ENCODE results near the gene ARL16. TPM values are rescaled to one million over a fixed set of nuclear protein-coding genes. Genes with fewer than 3 reads are reported as not detected.
A peak's percentile ranks its signal among the peaks of the same experiment; 100 is the strongest.

The ARL16 gene
- total and polyA plus RNA-seq, 2 of the 8 experiments (the other 6 are each of a cell fraction or from before 2014, with no cell fraction given): 37.0 to 60.8 TPM

DNA sequence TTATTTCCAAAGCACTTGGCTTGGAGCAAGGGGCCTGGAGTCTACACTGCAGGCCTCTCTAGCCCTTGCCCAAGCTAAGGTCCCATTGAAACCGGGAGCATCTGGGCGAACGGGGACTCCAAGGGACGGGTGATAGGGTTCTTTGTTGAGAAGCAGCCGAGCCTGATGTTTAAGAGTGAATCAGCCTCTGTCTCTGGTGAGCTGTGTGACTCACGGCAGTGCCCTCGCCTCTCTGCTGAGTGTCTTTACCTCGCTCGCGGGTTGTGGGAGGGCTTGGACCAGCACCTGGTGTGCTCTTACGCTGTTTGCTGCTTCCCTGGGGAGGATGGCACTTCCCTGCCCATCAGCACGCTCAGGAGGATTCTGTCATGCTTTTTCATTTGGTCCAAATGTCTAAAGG, 1.5 kb upstream of the ARL16 start:
- H2AFZ ChIP-seq (ENCODE audit: low read length): no peak overlapping the region
- H2BK15ac ChIP-seq (ENCODE audit: low read length): no peak overlapping the region
- H2BK5ac ChIP-seq (ENCODE audit: low read depth, low read length): 0 out of 2 replicates have a peak overlapping the region, but pooled peaks have one; percentile 4
- H3K18ac ChIP-seq (ENCODE audit: extremely low read depth, low read length): no peak overlapping the region
- peaks cover 15% of the 10 kb centered on the region for H3K79me1 ChIP-seq (ENCODE audit: low read depth, low read length)
- no peak for FAIRE-seq
- H4K8ac ChIP-seq (ENCODE audit: extremely low read depth, insufficient read depth, low read length): no peak overlapping the region
- no peak overlapping the region for H4K91ac ChIP-seq (replicated peaks; ENCODE audit: insufficient read length, low read length)
- H3K9me3 ChIP-seq (ENCODE audit: insufficient read depth in 2 of 2, low read depth in 1 of 2, low read length in 1 of 2): no peaks in the 10 kb centered on the region
- H3K23me2 ChIP-seq (ENCODE audit: low read depth, low read length): peaks cover 12% of the 10 kb centered on the region
- no peak overlapping the region for H2BK120ac ChIP-seq (replicated peaks; ENCODE audit: low read depth, low read length)
- H3K27me3 ChIP-seq (replicated peaks in 1 of 4; ENCODE audit: control insufficient read depth in 3 of 4, extremely low read depth in 1 of 4, insufficient read depth in 3 of 4, low read length in 3 of 4): no peaks in the 10 kb centered on the region; a peak in 1 of 7 replicates
- H2AK5ac ChIP-seq (ENCODE audit: low read depth, low read length): no peak overlapping the region
- no peak overlapping the region for H2BK20ac ChIP-seq (ENCODE audit: low read length)
- DNase-seq (ENCODE audit: low read depth in 1 of 2, low spot score in 2 of 2): no peak
- H3K23ac ChIP-seq (ENCODE audit: insufficient read length): no peak overlapping the region
- H3K4me2 ChIP-seq (ENCODE audit: insufficient read depth in 1 of 2, low read depth in 2 of 2, low read length in 2 of 2): peak overlapping the region; percentile 76 to 88; a peak in 3 of 4 replicates
- H3K14ac ChIP-seq (ENCODE audit: insufficient read length): no peak overlapping the region
- H3K79me2 ChIP-seq (ENCODE audit: control insufficient read depth in 1 of 2, insufficient read depth in 2 of 2, low read length in 2 of 2): peaks cover 4 to 39% of the 10 kb centered on the region in 2 experiments; a peak in 3 of 4 replicates
- peaks cover 2 to 23% (median 17%) of the 10 kb centered on the region in 4 experiments; a peak in 6 of 8 replicates for H3K36me3 ChIP-seq (ENCODE audit: control insufficient read depth in 2 of 4, insufficient read depth in 4 of 4, low read length in 3 of 4)
- H3K56ac ChIP-seq (replicated peaks; ENCODE audit: insufficient read length, low read depth, low read length): no peak overlapping the region
- no peak overlapping the region for H2BK12ac ChIP-seq (ENCODE audit: low read depth, low read length)
- H3K4me3 ChIP-seq (ENCODE audit: extremely low read depth in 1 of 4, insufficient read depth in 2 of 4, low read depth in 3 of 4, low read length in 4 of 4): peak overlapping the region in 2 of 4 experiments; percentile 57 to 88; a peak in 4 of 8 replicates
- POLR2A ChIA-PET (ENCODE audit: partially characterized antibody): interaction anchor here (1.0 to 28.4 kb wide), 6 partner anchors 9 to 24 kb away, joined by 4 to 436 read pairs (median 38); partner anchors contain the start of genes CCDC137, MRPL12, OXLD1 and SLC25A10
- H3K9ac ChIP-seq (replicated peaks in 1 of 4; ENCODE audit: extremely low read depth in 1 of 4, low read depth in 3 of 4, low read length in 3 of 4): no peak overlapping the region
- 86% methylated on average over 12 of the region's 12 CpGs; no CpG with 5 or more reads in 1 of the 2 experiments for WGBS, 2 experiments (ENCODE audit: extremely low coverage in 1 of 2, insufficient coverage in 1 of 2, insufficient read length in 1 of 2, insufficient replicate concordance in 2 of 2, low coverage in 1 of 2, low lambda C conversion rate in 2 of 2, missing lambda C conversion rate in 1 of 2)
- H4K5ac ChIP-seq (ENCODE audit: insufficient read length, low read depth, low read length): no peak overlapping the region
- TF ChIP-seq TAF1 (IDR thresholded peaks at IDR 0.05; ENCODE audit: low read depth, low read length): no peak
- TF ChIP-seq EZH2 (IDR thresholded peaks at IDR 0.05; ENCODE audit: low read depth, low read length, severe bottlenecking): no peak
- TF ChIP-seq FOSL1 (IDR thresholded peaks at IDR 0.05; ENCODE audit: insufficient read depth, low read depth, low read length): no peak
- no peak for TF ChIP-seq BACH1 (IDR thresholded peaks at IDR 0.05; ENCODE audit: low read length)
- no peak for TF ChIP-seq BRCA1 (IDR thresholded peaks at IDR 0.05; ENCODE audit: low read depth, low read length)
- TF ChIP-seq SAP30 (IDR thresholded peaks at IDR 0.05; ENCODE audit: insufficient read depth, insufficient replicate concordance, low read length): no peak
- TF ChIP-seq SRF (IDR thresholded peaks at IDR 0.05; ENCODE audit: low read depth, low read length): no peak
- TF ChIP-seq SIX5 (IDR thresholded peaks at IDR 0.05; ENCODE audit: low read depth, low read length): no peak
- no peak for TF ChIP-seq KDM4A (IDR thresholded peaks at IDR 0.05; ENCODE audit: low read depth, low read length, severe bottlenecking)
- no peak for TF ChIP-seq CBX5 (IDR thresholded peaks at IDR 0.05; ENCODE audit: low read depth, low read length)
- TF ChIP-seq SP1 (IDR thresholded peaks at IDR 0.05; ENCODE audit: low read depth, low read length): no peak
- TF ChIP-seq KDM1A (IDR thresholded peaks at IDR 0.05; ENCODE audit: borderline replicate concordance, low read length): no peak
- peaks cover 0 to 31% of the 10 kb centered on the region in 2 experiments for H4K20me1 ChIP-seq (replicated peaks in 1 of 2; ENCODE audit: control insufficient read depth in 1 of 2, insufficient read depth in 2 of 2, low read length in 2 of 2)
- H3K4ac ChIP-seq (replicated peaks; ENCODE audit: insufficient read length, low read depth, low read length): no peak overlapping the region
- CTCF ChIA-PET (ENCODE audit: partially characterized antibody): interaction anchor here (0.6 to 3.1 kb wide), 7 partner anchors 9 to 184 kb away, joined by 4 to 20 read pairs (median 5); partner anchors contain the start of gene MRPL12
- no peak overlapping the region for H3K27ac ChIP-seq (ENCODE audit: low read depth, low read length)
- peaks cover 3 to 14% (median 7%) of the 10 kb centered on the region in 4 experiments; a peak in 6 of 7 replicates for H3K4me1 ChIP-seq (replicated peaks in 1 of 4; ENCODE audit: control insufficient read depth in 3 of 4, insufficient read depth in 4 of 4, low read length in 3 of 4)
